ENCODE measurements around the gene KIFAP3.
"Not testable (repeated sequence)": the region's sequence is repeated elsewhere in the genome, so short reads cannot be mapped to it uniquely, and the experiment has no call there.

The KIFAP3 gene

DNA sequence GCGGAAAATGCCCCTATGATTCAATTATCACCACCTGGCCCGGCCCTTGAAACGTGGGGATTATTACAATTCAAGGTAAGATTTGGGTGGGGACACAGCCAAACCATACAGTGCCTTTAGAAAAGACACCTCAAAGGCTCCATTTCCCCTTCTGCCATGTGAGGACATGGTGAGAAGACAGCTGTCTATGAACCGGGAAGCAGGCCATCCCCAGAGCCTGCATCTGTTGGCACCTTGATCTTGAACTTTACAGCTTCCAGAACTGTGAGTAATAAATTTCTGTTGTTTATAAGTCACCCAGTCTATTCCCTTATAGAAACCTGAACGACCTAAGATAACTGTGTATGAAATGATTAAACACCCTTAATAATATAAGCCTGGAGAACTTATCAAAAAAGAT, 61.6 kb downstream of the KIFAP3 start:
- no peaks in the 10 kb centered on the region for H4K20me1 ChIP-seq (ENCODE audit: low read depth, low read length)
- H3K4me3 ChIP-seq (ENCODE audit: insufficient read depth, low read length, poor library complexity, severe bottlenecking) = no peak overlapping the region
- no peak overlapping the region for H3K4me2 ChIP-seq (ENCODE audit: low read depth, low read length, poor library complexity, severe bottlenecking)
- no peaks in the 10 kb centered on the region for H3K36me3 ChIP-seq (ENCODE audit: low read length)
- no peak overlapping the region for H3K27ac ChIP-seq (ENCODE audit: low read depth, low read length)
- no peak overlapping the region for H2AFZ ChIP-seq (ENCODE audit: low read depth, low read length, severe bottlenecking)
- no peaks in the 10 kb centered on the region for H3F3A ChIP-seq (ENCODE audit: insufficient read depth)
- no peaks in the 10 kb centered on the region for H3K27me3 ChIP-seq (ENCODE audit: low read length)
- H3K79me2 ChIP-seq (ENCODE audit: insufficient read depth, low read length) = no peaks in the 10 kb centered on the region
- no peaks in the 10 kb centered on the region for H3K9me3 ChIP-seq (ENCODE audit: insufficient read depth, low read length)
- no peaks in the 10 kb centered on the region for H3K9me2 ChIP-seq (replicated peaks; ENCODE audit: insufficient read depth, low read length)
- H3K9ac ChIP-seq (ENCODE audit: low read length) = no peak overlapping the region
- no peak for TF ChIP-seq EZH2phosphoT487 (conservative IDR thresholded peaks at IDR 0.05; ENCODE audit: low read length)
- TF ChIP-seq, protein P1, sequence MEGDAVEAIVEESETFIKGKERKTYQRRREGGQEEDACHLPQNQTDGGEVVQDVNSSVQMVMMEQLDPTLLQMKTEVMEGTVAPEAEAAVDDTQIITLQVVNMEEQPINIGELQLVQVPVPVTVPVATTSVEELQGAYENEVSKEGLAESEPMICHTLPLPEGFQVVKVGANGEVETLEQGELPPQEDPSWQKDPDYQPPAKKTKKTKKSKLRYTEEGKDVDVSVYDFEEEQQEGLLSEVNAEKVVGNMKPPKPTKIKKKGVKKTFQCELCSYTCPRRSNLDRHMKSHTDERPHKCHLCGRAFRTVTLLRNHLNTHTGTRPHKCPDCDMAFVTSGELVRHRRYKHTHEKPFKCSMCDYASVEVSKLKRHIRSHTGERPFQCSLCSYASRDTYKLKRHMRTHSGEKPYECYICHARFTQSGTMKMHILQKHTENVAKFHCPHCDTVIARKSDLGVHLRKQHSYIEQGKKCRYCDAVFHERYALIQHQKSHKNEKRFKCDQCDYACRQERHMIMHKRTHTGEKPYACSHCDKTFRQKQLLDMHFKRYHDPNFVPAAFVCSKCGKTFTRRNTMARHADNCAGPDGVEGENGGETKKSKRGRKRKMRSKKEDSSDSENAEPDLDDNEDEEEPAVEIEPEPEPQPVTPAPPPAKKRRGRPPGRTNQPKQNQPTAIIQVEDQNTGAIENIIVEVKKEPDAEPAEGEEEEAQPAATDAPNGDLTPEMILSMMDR (IDR thresholded peaks at IDR 0.05; ENCODE audit: insufficient read depth, low read length, poor library complexity, severe bottlenecking) = no peak

DNA sequence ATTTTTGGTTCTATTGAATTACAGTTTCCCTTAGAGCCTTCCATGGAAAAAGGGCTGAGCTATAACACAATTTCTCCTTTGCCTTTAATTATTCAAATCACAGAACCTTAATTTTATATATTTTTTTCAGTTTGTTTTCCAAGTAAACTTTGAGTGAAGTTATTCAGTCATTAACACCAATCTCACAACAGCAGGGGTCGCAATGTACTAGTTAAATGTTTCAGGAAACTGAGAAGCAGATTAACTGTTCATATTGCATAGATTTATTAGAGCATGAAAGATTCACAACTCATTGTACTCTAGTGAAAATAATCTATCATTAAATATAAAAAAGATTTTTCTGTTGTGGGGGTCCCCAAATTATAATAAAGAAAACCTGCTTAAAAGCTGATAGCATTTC, 64.1 kb downstream of the KIFAP3 start:
- Histone ChIP-seq H3F3A (ENCODE audit: insufficient read depth) (no peaks in the 10 kb centered on the region), H4K20me1 (ENCODE audit: low read depth, low read length) (no peaks in the 10 kb centered on the region), H3K4me2 (ENCODE audit: low read depth, low read length, poor library complexity, severe bottlenecking) (no peak overlapping the region), H3K27me3 (ENCODE audit: low read length) (no peaks in the 10 kb centered on the region), H3K9ac (ENCODE audit: low read length) (no peak overlapping the region), H3K9me2 (replicated peaks; ENCODE audit: insufficient read depth, low read length) (no peaks in the 10 kb centered on the region), H3K27ac (ENCODE audit: low read depth, low read length) (no peak overlapping the region), H3K4me3 (ENCODE audit: insufficient read depth, low read length, poor library complexity, severe bottlenecking) (no peak overlapping the region), H3K36me3 (ENCODE audit: low read length) (no peaks in the 10 kb centered on the region), H2AFZ (ENCODE audit: low read depth, low read length, severe bottlenecking) (no peak overlapping the region), H3K9me3 (ENCODE audit: insufficient read depth, low read length) (no peaks in the 10 kb centered on the region), H3K79me2 (ENCODE audit: insufficient read depth, low read length) (no peaks in the 10 kb centered on the region)
- TF ChIP-seq, protein P1 (IDR thresholded peaks at IDR 0.05; ENCODE audit: insufficient read depth, low read length, poor library complexity, severe bottlenecking) = peak; percentile 55
- TF ChIP-seq EZH2phosphoT487 (conservative IDR thresholded peaks at IDR 0.05; ENCODE audit: low read length) = no peak

DNA sequence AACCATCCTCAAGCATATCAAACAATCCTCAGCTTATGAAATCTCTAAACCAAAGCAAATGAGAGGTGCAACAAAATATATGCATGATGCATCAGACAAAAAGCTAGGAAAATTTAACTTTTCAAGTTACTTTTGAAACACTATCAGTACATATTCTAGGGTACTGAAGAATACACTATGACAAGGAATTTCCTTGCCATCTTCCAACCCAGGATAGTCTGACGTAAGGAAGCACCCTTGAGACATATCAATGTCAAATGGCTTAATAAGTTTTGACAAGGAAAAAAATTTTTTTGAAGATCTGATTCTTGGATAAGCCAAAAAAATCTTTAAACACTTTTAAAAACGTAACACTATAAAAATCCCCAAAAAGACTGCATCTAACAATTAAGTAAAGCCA, 64.9 kb downstream of the KIFAP3 start:
- no peak overlapping the region for H2AFZ ChIP-seq (ENCODE audit: low read depth, low read length, severe bottlenecking)
- no peak overlapping the region for H3K4me2 ChIP-seq (ENCODE audit: low read depth, low read length, poor library complexity, severe bottlenecking)
- no peak overlapping the region for H3K4me3 ChIP-seq (ENCODE audit: insufficient read depth, low read length, poor library complexity, severe bottlenecking)
- no peaks in the 10 kb centered on the region for H3K79me2 ChIP-seq (ENCODE audit: insufficient read depth, low read length)
- no peak for TF ChIP-seq EZH2phosphoT487 (conservative IDR thresholded peaks at IDR 0.05; ENCODE audit: low read length)
- TF ChIP-seq, protein P1 (IDR thresholded peaks at IDR 0.05; ENCODE audit: insufficient read depth, low read length, poor library complexity, severe bottlenecking) = no peak
- no peaks in the 10 kb centered on the region for H3K9me3 ChIP-seq (ENCODE audit: insufficient read depth, low read length)
- H4K20me1 ChIP-seq (ENCODE audit: low read depth, low read length) = no peaks in the 10 kb centered on the region
- no peaks in the 10 kb centered on the region for H3F3A ChIP-seq (ENCODE audit: insufficient read depth)
- H3K36me3 ChIP-seq (ENCODE audit: low read length) = no peaks in the 10 kb centered on the region
- H3K9ac ChIP-seq (ENCODE audit: low read length) = no peak overlapping the region
- no peaks in the 10 kb centered on the region for H3K27me3 ChIP-seq (ENCODE audit: low read length)
- H3K9me2 ChIP-seq (replicated peaks; ENCODE audit: insufficient read depth, low read length) = no peaks in the 10 kb centered on the region
- no peak overlapping the region for H3K27ac ChIP-seq (ENCODE audit: low read depth, low read length)

DNA sequence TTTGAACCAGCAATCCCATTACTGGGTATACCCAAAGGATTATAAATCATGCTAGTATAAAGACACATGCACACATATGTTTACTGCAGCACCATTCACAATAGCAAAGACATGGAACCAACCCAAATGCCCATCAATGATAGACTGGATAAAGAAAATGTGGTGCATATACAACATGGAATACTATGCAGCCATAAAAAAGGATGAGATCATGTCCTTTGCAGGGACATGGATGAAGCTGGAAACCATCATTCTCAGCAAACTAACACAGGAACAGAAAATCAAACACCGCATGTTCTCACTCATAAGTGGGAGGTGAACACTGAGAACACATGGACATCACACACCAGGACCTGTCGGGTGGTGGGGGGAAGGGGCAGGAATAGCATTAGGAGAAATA, 65.8 kb downstream of the KIFAP3 start:
- H3K4me3 ChIP-seq (ENCODE audit: insufficient read depth, low read length, poor library complexity, severe bottlenecking); H3K9ac ChIP-seq (ENCODE audit: low read length); H3K9me3 ChIP-seq (ENCODE audit: insufficient read depth, low read length); H3K27me3 ChIP-seq (ENCODE audit: low read length); H4K20me1 ChIP-seq (ENCODE audit: low read depth, low read length); H2AFZ ChIP-seq (ENCODE audit: low read depth, low read length, severe bottlenecking); H3K4me2 ChIP-seq (ENCODE audit: low read depth, low read length, poor library complexity, severe bottlenecking); H3F3A ChIP-seq (ENCODE audit: insufficient read depth); H3K79me2 ChIP-seq (ENCODE audit: insufficient read depth, low read length); H3K9me2 ChIP-seq (replicated peaks; ENCODE audit: insufficient read depth, low read length); H3K36me3 ChIP-seq (ENCODE audit: low read length); H3K27ac ChIP-seq (ENCODE audit: low read depth, low read length): not testable (repeated sequence)

DNA sequence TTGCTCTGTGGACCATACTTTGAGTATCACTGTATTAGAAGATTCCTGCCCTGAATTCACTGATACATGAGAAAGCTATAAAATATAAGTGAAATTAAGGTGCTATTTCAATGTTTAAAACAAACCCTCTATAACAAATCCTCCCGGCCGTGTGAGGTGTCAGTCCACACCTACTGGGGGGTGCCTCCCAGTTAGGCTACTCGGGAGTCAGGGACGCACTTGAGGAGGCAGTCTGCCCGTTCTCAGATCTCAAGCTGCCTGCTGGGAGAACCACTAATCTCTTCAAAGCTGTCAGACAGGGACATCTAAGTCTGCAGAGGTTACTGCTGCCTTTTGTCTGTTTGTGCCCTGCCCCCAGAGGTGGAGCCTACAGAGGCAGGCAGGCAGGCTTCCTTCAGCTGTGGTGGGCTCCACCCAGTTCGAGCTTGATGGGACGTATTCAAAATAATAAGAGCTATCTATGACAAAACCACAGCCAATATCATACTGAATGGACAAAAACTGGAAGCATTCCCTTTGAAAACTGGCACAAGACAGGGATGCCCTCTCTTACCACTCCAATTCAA, 71.1 kb downstream of the KIFAP3 start:
- H3K4me3 ChIP-seq (ENCODE audit: insufficient read depth, low read length, poor library complexity, severe bottlenecking); H3K9me2 ChIP-seq (replicated peaks; ENCODE audit: insufficient read depth, low read length); H3K27ac ChIP-seq (ENCODE audit: low read depth, low read length); H3K27me3 ChIP-seq (ENCODE audit: low read length); H3K79me2 ChIP-seq (ENCODE audit: insufficient read depth, low read length); H3K9ac ChIP-seq (ENCODE audit: low read length); H3F3A ChIP-seq (ENCODE audit: insufficient read depth); H3K36me3 ChIP-seq (ENCODE audit: low read length); H2AFZ ChIP-seq (ENCODE audit: low read depth, low read length, severe bottlenecking); H4K20me1 ChIP-seq (ENCODE audit: low read depth, low read length); H3K4me2 ChIP-seq (ENCODE audit: low read depth, low read length, poor library complexity, severe bottlenecking); H3K9me3 ChIP-seq (ENCODE audit: insufficient read depth, low read length): not testable (repeated sequence)

Data from SU-DHL-6 (cell line).